ENCODE measurements around the gene DGKZ. TPM values are rescaled to one million over a fixed set of nuclear protein-coding genes. Genes with fewer than 3 reads are reported as not detected.

DGKZ gene
- total and polyA plus RNA-seq, 12 donors, result 12.4 to 160 (median 44.0) TPM

DNA sequence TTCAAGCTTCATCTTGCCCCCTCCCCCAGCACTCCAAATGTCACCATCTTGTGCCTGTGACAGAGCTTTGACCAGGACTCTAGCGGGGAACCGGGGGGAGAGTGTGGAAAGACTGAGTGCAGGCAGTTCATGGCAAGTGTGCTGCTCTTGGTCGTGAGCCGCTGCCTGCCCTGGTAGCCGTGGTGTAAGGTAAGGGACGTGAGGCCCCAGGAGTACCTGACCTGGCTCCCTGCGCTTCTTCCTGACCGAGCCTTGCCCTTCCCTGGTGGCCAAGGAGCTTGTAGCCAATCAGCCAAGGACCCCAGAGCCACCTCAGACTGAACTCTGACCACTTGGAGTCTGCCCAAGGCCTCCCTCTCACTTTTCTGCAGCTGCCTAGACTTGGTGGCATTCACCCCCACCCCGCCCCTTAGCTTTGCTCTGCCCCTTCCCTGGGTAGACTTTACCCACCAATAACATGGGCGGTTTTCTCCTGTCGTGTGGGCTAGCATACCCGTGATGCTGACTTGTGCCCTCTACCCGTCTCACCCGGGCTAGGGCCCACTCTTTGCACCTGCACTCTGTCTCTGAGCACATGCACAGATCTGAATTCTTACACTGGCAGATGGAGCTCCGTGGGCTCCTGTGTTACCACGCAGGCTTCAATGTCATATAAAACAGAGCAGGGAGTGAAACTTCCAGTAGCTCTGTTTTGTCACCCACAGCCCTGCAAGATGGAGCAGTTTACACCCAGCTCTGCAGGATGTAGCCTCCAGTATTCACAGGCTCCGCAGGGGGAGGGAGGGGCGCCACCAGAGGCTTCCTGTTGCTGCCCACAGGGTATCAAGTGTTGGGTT, 1.5 kb downstream of the DGKZ start:
- H3K36me3 ChIP-seq (replicated peaks in 1 of 2), result no peaks in the 10 kb centered on the region
- no peak overlapping the region for H3K4me3 ChIP-seq
- intact Hi-C loops (cut with DNase I), result no loop called here
- no peaks in the 10 kb centered on the region for H3K27me3 ChIP-seq
- H3K27ac ChIP-seq, result no peak overlapping the region
- DNase-seq, result peak in 1 of 7 donors; percentile 22
- H3K4me1 ChIP-seq (replicated peaks in 1 of 2), result peaks cover 28 to 43% of the 10 kb centered on the region in 2 donors
- TF ChIP-seq, protein P1, sequence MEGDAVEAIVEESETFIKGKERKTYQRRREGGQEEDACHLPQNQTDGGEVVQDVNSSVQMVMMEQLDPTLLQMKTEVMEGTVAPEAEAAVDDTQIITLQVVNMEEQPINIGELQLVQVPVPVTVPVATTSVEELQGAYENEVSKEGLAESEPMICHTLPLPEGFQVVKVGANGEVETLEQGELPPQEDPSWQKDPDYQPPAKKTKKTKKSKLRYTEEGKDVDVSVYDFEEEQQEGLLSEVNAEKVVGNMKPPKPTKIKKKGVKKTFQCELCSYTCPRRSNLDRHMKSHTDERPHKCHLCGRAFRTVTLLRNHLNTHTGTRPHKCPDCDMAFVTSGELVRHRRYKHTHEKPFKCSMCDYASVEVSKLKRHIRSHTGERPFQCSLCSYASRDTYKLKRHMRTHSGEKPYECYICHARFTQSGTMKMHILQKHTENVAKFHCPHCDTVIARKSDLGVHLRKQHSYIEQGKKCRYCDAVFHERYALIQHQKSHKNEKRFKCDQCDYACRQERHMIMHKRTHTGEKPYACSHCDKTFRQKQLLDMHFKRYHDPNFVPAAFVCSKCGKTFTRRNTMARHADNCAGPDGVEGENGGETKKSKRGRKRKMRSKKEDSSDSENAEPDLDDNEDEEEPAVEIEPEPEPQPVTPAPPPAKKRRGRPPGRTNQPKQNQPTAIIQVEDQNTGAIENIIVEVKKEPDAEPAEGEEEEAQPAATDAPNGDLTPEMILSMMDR (IDR thresholded peaks at IDR 0.05), result no peak
- TF ChIP-seq POLR2A (IDR thresholded peaks at IDR 0.05), result no peak
- WGBS, 4 donors, result 61 to 77% (median 72%) methylated on average over 12 to 18 of the region's 18 CpGs
- H3K9me3 ChIP-seq (replicated peaks in 1 of 3), result no peaks in the 10 kb centered on the region

DNA sequence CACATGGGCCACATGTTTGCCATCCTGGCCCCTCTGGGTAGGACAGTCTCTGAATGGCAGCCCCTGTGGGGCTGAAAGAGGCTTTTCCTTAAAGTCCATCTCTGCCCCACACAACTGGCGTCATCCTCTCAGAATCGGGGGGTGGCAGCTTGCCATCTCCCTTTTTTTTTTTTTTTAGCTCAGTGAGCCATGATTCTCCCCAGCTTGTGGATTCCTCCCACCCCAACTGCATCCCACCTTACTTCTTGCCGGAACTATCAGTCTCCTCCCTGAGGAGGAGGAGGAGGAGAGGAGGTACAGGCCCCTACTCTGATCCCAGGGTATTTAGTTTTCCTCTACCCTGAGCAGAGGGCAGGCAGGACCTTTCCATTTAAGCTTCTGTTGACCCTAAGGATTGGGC, 3.4 kb downstream of the DGKZ start:
- H3K4me1 ChIP-seq (replicated peaks in 1 of 2), result peaks cover 28 to 43% of the 10 kb centered on the region in 2 donors
- TF ChIP-seq, protein P1 (IDR thresholded peaks at IDR 0.05), result no peak
- no peak for TF ChIP-seq POLR2A (IDR thresholded peaks at IDR 0.05)
- 59 to 70% (median 63%) methylated on average over 3 of the region's 3 CpGs for WGBS, 4 donors
- no peak for DNase-seq
- H3K36me3 ChIP-seq (replicated peaks in 1 of 2), result no peaks in the 10 kb centered on the region
- H3K27ac ChIP-seq, result no peak overlapping the region
- no peak overlapping the region for H3K4me3 ChIP-seq
- H3K9me3 ChIP-seq (replicated peaks in 1 of 3), result no peaks in the 10 kb centered on the region
- intact Hi-C loops (cut with DNase I), result no loop called here
- no peaks in the 10 kb centered on the region for H3K27me3 ChIP-seq

DNA sequence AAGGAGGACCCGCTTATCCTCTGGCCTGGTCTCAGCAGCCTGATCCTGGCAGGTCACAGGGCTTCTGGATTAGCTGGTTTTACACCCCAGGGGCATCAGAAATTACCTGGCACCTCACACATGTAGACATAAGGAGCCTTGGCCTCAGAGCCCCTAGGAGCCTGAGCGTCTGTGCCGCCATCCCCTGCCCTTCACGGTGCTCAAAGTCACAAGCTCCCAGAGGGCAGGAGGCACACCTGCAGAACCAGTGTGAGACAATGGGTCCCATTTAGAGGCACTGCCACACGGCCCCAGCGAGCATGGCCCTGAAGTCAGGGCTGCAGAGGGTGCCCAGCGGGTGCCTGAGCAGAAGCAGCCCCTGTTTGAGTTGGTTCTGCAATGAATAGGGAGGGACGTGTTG, 3.9 kb downstream of the DGKZ start:
- Histone ChIP-seq H3K27ac (peak overlapping the region in 1 of 5 donors; percentile 47), H3K4me1 (replicated peaks in 1 of 2) (peaks cover 28 to 43% of the 10 kb centered on the region in 2 donors), H3K4me3 (no peak overlapping the region), H3K9me3 (replicated peaks in 1 of 3) (no peaks in the 10 kb centered on the region), H3K27me3 (no peaks in the 10 kb centered on the region), H3K36me3 (replicated peaks in 1 of 2) (no peaks in the 10 kb centered on the region)
- intact Hi-C loops (cut with DNase I), result no loop called here
- 63 to 84% (median 77%) methylated on average over 1 to 8 of the region's 8 CpGs for WGBS, 4 donors
- TF ChIP-seq POLR2A (IDR thresholded peaks at IDR 0.05), result no peak
- TF ChIP-seq, protein P1 (IDR thresholded peaks at IDR 0.05), result no peak
- DNase-seq, result no peak

DNA sequence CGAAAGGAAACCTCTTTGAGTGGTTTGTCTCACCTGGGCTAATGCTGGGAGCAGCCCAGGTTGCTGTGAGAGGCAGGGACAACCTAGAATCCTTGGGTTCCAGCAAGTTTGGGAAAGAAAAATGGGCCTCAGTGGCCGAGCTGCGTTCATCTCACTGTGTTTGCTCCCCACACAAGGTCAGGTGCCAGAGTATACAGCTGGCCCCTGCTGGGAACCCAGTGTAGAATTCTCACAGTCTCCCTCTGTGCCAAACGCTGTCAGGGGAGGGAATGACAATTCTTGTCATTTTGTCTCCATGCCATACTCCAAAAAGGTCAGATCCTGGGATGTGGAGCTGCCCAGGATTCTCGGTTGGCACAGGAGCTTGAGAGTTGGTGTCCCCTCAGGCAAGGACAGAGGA, 4.3 kb downstream of the DGKZ start:
- Histone ChIP-seq H3K27ac (peak overlapping the region in 2 of 5 donors; percentile 10 to 47), H3K9me3 (replicated peaks in 1 of 3) (no peaks in the 10 kb centered on the region), H3K4me1 (replicated peaks in 1 of 2) (peaks cover 28 to 43% of the 10 kb centered on the region in 2 donors), H3K4me3 (no peak overlapping the region), H3K27me3 (no peaks in the 10 kb centered on the region), H3K36me3 (replicated peaks in 1 of 2) (no peaks in the 10 kb centered on the region)
- no peak for DNase-seq
- WGBS, 4 donors, result 29 to 56% (median 44%) methylated on average over 3 to 5 of the region's 5 CpGs
- no peak for TF ChIP-seq POLR2A (IDR thresholded peaks at IDR 0.05)
- TF ChIP-seq, protein P1 (IDR thresholded peaks at IDR 0.05), result no peak
- intact Hi-C loops (cut with DNase I), result no loop called here
